ENCODE measurements around the gene LAIR1.

LAIR1 gene

DNA sequence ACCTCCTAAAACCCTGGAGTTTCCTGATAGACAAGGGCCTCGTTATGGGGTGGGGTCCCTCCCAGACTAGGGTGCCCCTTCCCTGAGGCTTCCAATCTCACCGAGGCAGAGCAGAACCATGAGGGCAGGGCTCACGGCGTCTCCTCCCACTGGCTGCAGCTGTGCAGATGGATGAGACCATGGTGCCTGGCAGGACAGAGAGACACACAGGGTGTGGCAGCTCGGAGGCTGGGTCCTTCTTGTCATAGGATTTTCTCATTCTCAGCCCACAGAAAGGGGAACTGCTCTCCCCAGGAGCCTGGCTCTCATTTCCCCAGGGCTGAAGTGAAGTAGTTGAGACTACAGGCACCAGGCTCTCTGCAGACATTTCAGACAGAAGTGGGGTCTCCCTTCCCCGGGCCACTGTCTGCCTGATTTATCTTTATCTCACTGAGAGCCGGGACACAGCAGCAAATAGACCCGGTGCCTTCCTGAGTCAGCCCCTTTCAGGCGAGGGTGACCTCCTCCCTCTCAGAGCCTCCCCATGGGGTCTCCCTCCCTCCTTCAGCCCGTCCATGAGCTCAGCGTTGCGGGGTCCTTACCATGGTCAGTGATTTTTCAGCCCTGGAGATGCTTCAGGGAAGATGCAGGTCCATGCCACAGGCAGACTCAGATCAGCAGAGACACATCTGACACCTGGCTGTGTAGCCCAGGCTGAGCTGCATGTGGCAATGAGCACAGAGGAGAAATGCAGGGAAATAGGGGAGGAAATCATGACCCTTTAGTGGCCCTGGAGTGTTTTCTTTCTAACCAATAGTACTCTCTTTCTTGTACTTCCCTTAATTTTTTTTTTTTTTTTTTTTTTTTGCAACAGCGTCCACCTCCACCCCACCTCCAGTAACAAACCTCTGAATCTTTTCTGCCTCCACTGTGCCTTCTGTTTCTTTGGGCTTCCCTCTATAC lies 52.0 kb downstream of the LAIR1 start, which contains the start of gene LILRA5:
Gene LILRA5, minus strand, starts transcription at position 731 of the 942 bp plus-strand sequence. Its CDS starts 147 bp downstream, at position 584.
- H3K27me3 ChIP-seq (ENCODE audit: insufficient read depth, poor library complexity, severe bottlenecking), result peaks cover 13% of the 10 kb centered on the region

DNA sequence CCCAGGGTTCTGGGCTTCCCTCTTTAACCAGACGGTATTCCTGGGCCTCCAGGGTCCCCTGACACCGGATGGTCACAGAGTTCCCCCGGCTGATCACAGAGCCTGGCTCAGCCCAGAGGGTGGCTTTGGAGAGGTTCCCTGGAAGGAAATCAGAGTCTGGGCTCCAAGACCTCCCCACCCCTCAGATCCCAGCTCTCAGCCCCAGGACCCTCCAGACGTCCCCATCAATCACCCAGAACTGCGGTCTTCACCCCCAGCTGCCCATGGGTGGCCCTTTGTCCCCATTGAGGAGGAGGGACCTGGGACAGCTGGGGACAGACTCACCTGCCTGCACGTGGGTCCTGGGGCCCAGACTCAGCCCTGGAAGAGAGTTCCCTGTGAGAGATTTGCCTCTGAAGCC lies 52.7 kb downstream of the LAIR1 start:
- H3K27ac ChIP-seq (replicated peaks), result no peak overlapping the region

More for the DNA sequence above, 52.0 kb downstream of the LAIR1 start, which contains the start of gene LILRA5:
- H3K27ac ChIP-seq (replicated peaks), result peak within 1 kb of the TSS; percentile 26; the same call in 1 of the 2 replicates
- 0 out of 2 replicates have a peak within 1 kb of the TSS, but pooled peaks have one; percentile 1 for H3K4me3 ChIP-seq (replicated peaks; ENCODE audit: insufficient read depth, low read length)
- TF ChIP-seq, protein P1, sequence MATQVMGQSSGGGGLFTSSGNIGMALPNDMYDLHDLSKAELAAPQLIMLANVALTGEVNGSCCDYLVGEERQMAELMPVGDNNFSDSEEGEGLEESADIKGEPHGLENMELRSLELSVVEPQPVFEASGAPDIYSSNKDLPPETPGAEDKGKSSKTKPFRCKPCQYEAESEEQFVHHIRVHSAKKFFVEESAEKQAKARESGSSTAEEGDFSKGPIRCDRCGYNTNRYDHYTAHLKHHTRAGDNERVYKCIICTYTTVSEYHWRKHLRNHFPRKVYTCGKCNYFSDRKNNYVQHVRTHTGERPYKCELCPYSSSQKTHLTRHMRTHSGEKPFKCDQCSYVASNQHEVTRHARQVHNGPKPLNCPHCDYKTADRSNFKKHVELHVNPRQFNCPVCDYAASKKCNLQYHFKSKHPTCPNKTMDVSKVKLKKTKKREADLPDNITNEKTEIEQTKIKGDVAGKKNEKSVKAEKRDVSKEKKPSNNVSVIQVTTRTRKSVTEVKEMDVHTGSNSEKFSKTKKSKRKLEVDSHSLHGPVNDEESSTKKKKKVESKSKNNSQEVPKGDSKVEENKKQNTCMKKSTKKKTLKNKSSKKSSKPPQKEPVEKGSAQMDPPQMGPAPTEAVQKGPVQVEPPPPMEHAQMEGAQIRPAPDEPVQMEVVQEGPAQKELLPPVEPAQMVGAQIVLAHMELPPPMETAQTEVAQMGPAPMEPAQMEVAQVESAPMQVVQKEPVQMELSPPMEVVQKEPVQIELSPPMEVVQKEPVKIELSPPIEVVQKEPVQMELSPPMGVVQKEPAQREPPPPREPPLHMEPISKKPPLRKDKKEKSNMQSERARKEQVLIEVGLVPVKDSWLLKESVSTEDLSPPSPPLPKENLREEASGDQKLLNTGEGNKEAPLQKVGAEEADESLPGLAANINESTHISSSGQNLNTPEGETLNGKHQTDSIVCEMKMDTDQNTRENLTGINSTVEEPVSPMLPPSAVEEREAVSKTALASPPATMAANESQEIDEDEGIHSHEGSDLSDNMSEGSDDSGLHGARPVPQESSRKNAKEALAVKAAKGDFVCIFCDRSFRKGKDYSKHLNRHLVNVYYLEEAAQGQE (IDR thresholded peaks at IDR 0.05; ENCODE audit: insufficient replicate concordance, low read depth), result no peak
- TF ChIP-seq SPI1 (IDR thresholded peaks at IDR 0.05; ENCODE audit: borderline replicate concordance, low read depth), result peak; percentile 99
- DNase-seq (ENCODE audit: low read depth in 1 of 2, low spot score in 1 of 2), result peak in 1 of 2 experiments; percentile 85

DNA sequence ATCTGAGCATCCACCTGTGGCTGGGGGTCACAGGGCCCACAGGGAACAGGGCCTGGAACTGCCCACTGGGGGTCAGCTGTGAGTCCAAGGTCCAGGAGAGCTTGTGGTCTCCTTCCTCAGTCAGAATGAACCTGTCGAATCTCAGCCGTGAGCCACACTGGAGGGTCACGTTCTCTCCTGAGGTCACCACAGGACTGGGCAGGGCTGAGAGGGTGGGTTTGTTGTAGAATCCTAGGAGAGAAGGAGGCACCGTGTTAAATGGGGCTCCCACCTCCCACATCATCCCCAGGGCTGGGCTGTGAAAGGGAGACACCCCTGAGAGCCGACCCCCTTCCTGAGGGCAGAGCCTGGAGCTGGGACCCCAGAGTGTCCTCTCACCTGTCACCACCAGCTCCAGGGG lies 53.2 kb downstream of the LAIR1 start:
- Histone ChIP-seq H3K27ac (replicated peaks) (no peak overlapping the region), H3K4me3 (replicated peaks; ENCODE audit: insufficient read depth, low read length) (no peak overlapping the region), H3K27me3 (ENCODE audit: insufficient read depth, poor library complexity, severe bottlenecking) (peaks cover 13% of the 10 kb centered on the region)
- DNase-seq (ENCODE audit: low read depth in 1 of 2, low spot score in 1 of 2), result no peak
- TF ChIP-seq, protein P2, sequence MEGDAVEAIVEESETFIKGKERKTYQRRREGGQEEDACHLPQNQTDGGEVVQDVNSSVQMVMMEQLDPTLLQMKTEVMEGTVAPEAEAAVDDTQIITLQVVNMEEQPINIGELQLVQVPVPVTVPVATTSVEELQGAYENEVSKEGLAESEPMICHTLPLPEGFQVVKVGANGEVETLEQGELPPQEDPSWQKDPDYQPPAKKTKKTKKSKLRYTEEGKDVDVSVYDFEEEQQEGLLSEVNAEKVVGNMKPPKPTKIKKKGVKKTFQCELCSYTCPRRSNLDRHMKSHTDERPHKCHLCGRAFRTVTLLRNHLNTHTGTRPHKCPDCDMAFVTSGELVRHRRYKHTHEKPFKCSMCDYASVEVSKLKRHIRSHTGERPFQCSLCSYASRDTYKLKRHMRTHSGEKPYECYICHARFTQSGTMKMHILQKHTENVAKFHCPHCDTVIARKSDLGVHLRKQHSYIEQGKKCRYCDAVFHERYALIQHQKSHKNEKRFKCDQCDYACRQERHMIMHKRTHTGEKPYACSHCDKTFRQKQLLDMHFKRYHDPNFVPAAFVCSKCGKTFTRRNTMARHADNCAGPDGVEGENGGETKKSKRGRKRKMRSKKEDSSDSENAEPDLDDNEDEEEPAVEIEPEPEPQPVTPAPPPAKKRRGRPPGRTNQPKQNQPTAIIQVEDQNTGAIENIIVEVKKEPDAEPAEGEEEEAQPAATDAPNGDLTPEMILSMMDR (IDR thresholded peaks at IDR 0.05; ENCODE audit: insufficient read depth, low read length), result no peak

More for the DNA sequence above, 52.7 kb downstream of the LAIR1 start:
- Histone ChIP-seq H3K27me3 (ENCODE audit: insufficient read depth, poor library complexity, severe bottlenecking) (peaks cover 13% of the 10 kb centered on the region), H3K4me3 (replicated peaks; ENCODE audit: insufficient read depth, low read length) (no peak overlapping the region)
- DNase-seq (ENCODE audit: low read depth in 1 of 2, low spot score in 1 of 2), result no peak
- TF ChIP-seq GABPA (IDR thresholded peaks at IDR 0.05; ENCODE audit: low read depth), result no peak

DNA sequence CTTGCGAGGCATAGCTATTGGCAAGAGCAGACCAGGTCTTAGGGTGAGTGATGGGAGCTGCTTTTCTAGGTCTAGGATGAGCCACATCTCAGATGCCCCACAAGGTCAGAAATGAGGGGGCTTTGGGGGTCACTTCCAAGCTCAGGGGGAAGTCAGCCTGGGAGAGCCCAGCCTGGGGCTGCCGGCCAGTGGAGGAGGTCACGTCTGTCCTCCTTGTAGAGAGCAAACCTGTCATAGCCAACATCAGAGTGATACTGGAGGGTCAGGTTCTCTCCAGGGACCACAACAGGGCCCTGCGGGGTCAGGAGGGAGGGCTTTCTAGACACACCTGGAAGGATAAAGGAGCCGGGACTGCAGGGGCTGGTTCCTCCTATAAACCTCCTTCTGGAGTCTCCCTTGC lies 54.2 kb downstream of the LAIR1 start:
- peaks cover 13% of the 10 kb centered on the region for H3K27me3 ChIP-seq (ENCODE audit: insufficient read depth, poor library complexity, severe bottlenecking)
- DNase-seq (ENCODE audit: low read depth in 1 of 2, low spot score in 1 of 2), result no peak
- TF ChIP-seq POLR2AphosphoS5 (IDR thresholded peaks at IDR 0.05; ENCODE audit: low read depth) (no peak), SPI1 (IDR thresholded peaks at IDR 0.05; ENCODE audit: borderline replicate concordance, low read depth) (no peak), GABPA (IDR thresholded peaks at IDR 0.05; ENCODE audit: low read depth) (no peak)
- TF ChIP-seq, protein P1 (IDR thresholded peaks at IDR 0.05; ENCODE audit: insufficient replicate concordance, low read depth), result no peak
- TF ChIP-seq, protein P2 (IDR thresholded peaks at IDR 0.05; ENCODE audit: insufficient read depth, low read length), result no peak
- H3K27ac ChIP-seq (replicated peaks), result no peak overlapping the region
- H3K4me3 ChIP-seq (replicated peaks; ENCODE audit: insufficient read depth, low read length), result no peak overlapping the region

All from HL-60 (cell line).